Uterus (tissue), 4 donors: ENCODE data around the gene UQCR10. TPM values are rescaled to one million over a fixed set of nuclear protein-coding genes. Genes with fewer than 3 reads are reported as not detected.

ENCODE experiments used
- DNase-seq, 2 donors: peaks; one replicate each; pipeline ENCODE4 v3.0.0-alpha.2; 2019 to 2020
- H3K27ac ChIP-seq, 2 donors: fragments of 200-600 bp; sonication (generic); 1 replicate in 1 of 2; 2 replicates in 1 of 2; pipeline ENCODE4 v1.5.1; 2016 to 2018
- H3K27me3 ChIP-seq, 2 donors: fragments of 200-600 bp; sonication (generic); one replicate each; pipeline ENCODE4 v1.5.1; 2018 to 2019; ENCODE audit warnings: control low read depth in 1 of 2
- H3K36me3 ChIP-seq, 2 donors: fragments of 200-600 bp; sonication (generic); one replicate each; pipeline ENCODE4 v1.5.1; 2019; ENCODE audit warnings: control low read depth in 1 of 2
- H3K4me1 ChIP-seq, 2 donors: fragments of 200-600 bp; sonication (generic); one replicate each; pipeline ENCODE4 v1.5.1; 2018 to 2019; ENCODE audit warnings: control low read depth in 1 of 2
- H3K4me3 ChIP-seq, 2 donors: fragments of 200-600 bp; sonication (generic); 1 replicate in 1 of 2; 2 replicates in 1 of 2; pipeline ENCODE4 v1.5.1; 2018 to 2019; ENCODE audit warnings: mild to moderate bottlenecking in 1 of 2
- H3K9me3 ChIP-seq, 2 donors: fragments of 200-600 bp; sonication (generic); one replicate each; pipeline ENCODE4 v1.5.1; 2019; ENCODE audit warnings: control low read depth in 1 of 2
- CTCF ChIP-seq, 4 experiments: fragments of 200-600 bp in 2 of 4; fragments of 450-650 bp in 2 of 4; sonication (generic) in 2 of 4; IDR thresholded peaks; one replicate each; pipeline ENCODE4 v1.5.1; 2016 to 2019; ENCODE audit warnings: antibody characterized with exemption in 4 of 4, mild to moderate bottlenecking in 2 of 4, moderate library complexity in 1 of 4
- POLR2A ChIP-seq, 2 donors: fragments of 450-650 bp; IDR thresholded peaks; one replicate each; pipeline ENCODE4 v1.6.1; 2016; ENCODE audit warnings: antibody characterized with exemption in 2 of 2, mild to moderate bottlenecking in 1 of 2, moderate library complexity in 1 of 2
- intact Hi-C: fragments of 100-400 bp; cut with DNase I; formaldehyde crosslinking; loops from one replicate; pipeline ENCODE4 v1.15.1; 2023; ENCODE audit warnings: low total_unique reads
- total RNA-seq, 4 donors: library from RNA; depleted of rRNA in 3 of 4; stranded (reverse); fragments of >200 nt in 3 of 4; gene quantifications; one replicate each; pipeline versions ENCODE4 v1.1.0 to v1.2.4, GENCODE V29; 2014 to 2023
- donor health status: DM: yes; HTN: yes; CAD: no.

UQCR10 gene
- total RNA-seq, 4 donors from 2014 or later: 6.2 to 49.7 (median 41.7) TPM

GRCh38 chr22:29742326-29742725 is 24.8 kb upstream of the UQCR10 start:
- TF ChIP-seq POLR2A (IDR thresholded peaks at IDR 0.05) (no peak), CTCF (IDR thresholded peaks at IDR 0.05) (no peak)
- H3K36me3 ChIP-seq: no peaks in the 10 kb centered on the region
- H3K4me1 ChIP-seq: no peaks in the 10 kb centered on the region
- H3K27ac ChIP-seq: no peak overlapping the region
- H3K4me3 ChIP-seq: no peak overlapping the region
- no peaks in the 10 kb centered on the region for H3K9me3 ChIP-seq
- intact Hi-C loops: no loop called here
- no peak for DNase-seq
- no peaks in the 10 kb centered on the region for H3K27me3 ChIP-seq

GRCh38 chr22:29744902-29745301 is 22.3 kb upstream of the UQCR10 start:
- no peaks in the 10 kb centered on the region for H3K9me3 ChIP-seq
- H3K27ac ChIP-seq: no peak overlapping the region
- DNase-seq: no peak
- H3K4me3 ChIP-seq: no peak overlapping the region
- no peak for TF ChIP-seq POLR2A (IDR thresholded peaks at IDR 0.05)
- TF ChIP-seq CTCF (IDR thresholded peaks at IDR 0.05): no peak
- H3K36me3 ChIP-seq: no peaks in the 10 kb centered on the region
- no peaks in the 10 kb centered on the region for H3K4me1 ChIP-seq
- intact Hi-C loops: no loop called here
- no peaks in the 10 kb centered on the region for H3K27me3 ChIP-seq

- TF ChIP-seq CTCF (IDR thresholded peaks at IDR 0.05) (no peak), POLR2A (IDR thresholded peaks at IDR 0.05) (no peak)
- H3K9me3 ChIP-seq: no peaks in the 10 kb centered on the region
- no peaks in the 10 kb centered on the region for H3K36me3 ChIP-seq
- no peak overlapping the region for H3K27ac ChIP-seq
- H3K4me3 ChIP-seq: no peak overlapping the region
- no peaks in the 10 kb centered on the region for H3K4me1 ChIP-seq
- no peaks in the 10 kb centered on the region for H3K27me3 ChIP-seq
- no peak for DNase-seq
- intact Hi-C loops: no loop called here
These were observed 19.3 kb upstream of the UQCR10 start for GRCh38 chr22:29747832-29748231.

DNA sequence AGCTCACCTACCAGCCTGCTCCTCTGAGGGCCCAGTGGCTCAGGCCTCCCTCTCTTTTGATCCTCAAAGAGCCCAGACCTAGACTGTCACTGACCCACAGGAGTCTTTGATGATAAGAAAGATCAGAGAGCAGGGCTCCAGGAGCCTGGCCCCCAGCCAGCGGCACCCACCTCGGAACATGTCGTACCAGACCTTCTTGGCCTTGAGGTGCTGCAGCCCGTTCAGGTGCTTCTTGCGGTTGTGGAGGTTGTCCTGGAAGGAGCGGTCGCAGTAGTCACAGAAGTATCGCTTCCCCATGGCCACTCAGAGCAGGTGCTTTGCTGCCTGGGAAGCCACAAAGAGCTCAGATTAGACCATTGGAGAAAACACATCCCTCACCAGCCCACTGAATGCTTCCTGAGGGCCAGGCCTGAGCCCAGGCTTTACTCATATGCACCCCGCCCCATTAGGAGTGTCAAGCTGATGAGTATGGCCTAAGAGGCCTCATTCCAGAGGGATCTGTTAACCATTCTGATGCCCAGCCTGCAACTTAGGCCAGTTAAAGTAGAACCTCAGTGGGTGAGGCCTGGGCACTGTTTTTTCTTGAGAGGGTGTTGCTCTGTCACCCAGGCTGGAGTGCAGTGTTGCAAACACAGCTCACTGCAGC is 18.8 kb upstream of the UQCR10 start:
- no peaks in the 10 kb centered on the region for H3K9me3 ChIP-seq

GRCh38 chr22:29750029-29750428 is 17.1 kb upstream of the UQCR10 start:
- no peak overlapping the region for H3K4me3 ChIP-seq
- no peak overlapping the region for H3K27ac ChIP-seq
- TF ChIP-seq CTCF (IDR thresholded peaks at IDR 0.05): no peak
- no peak for TF ChIP-seq POLR2A (IDR thresholded peaks at IDR 0.05)
- DNase-seq: no peak
- no peaks in the 10 kb centered on the region for H3K4me1 ChIP-seq
- no peaks in the 10 kb centered on the region for H3K36me3 ChIP-seq
- H3K9me3 ChIP-seq: no peaks in the 10 kb centered on the region
- intact Hi-C loops: no loop called here
- H3K27me3 ChIP-seq: no peaks in the 10 kb centered on the region

More for the DNA sequence above, 18.8 kb upstream of the UQCR10 start:
- no peaks in the 10 kb centered on the region for H3K27me3 ChIP-seq
- no peaks in the 10 kb centered on the region for H3K36me3 ChIP-seq
- DNase-seq: no peak
- no peak overlapping the region for H3K4me3 ChIP-seq
- no peak for TF ChIP-seq POLR2A (IDR thresholded peaks at IDR 0.05)
- TF ChIP-seq CTCF (IDR thresholded peaks at IDR 0.05): no peak
- no peaks in the 10 kb centered on the region for H3K4me1 ChIP-seq
- no peak overlapping the region for H3K27ac ChIP-seq
- intact Hi-C loops: no loop called here
